ENCODE results near the gene NPW.
"Not testable (repeated sequence)": the region's sequence is repeated elsewhere in the genome, so short reads cannot be mapped to it uniquely, and the experiment has no call there.

NPW gene

GRCh38 chr16:2002406-2003230, 17.0 kb upstream of the NPW start:
- DNase-seq, result no peak

DNA sequence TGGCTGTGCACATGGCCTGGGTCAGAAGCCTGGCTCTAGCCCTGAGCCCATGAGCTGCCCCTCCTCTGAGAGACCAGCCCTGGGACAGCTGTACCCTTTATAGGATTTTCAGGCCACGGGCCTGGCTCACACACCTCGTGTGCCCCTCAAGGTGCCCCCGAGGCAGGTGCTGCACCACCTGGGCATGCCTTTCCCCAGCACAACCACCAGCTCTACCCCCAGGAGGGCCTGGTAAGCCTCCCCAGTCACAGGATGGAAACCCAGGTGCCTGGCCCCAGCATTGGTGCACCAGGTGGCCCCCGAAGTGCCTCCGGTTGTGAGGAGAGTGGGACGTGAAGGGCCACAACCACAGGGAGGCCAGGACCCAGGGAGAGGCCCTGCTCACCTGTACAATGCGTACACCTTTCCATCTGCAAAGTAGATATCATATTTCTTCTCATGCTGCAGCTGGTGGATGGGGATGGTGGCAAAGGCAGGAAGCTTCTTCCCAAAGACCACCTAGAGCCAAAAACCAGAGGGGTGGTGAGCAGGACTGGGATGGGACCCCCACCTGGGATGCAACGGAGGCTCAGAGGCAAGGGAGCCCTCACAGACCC, 16.3 kb upstream of the NPW start:
- no peak for DNase-seq

DNA sequence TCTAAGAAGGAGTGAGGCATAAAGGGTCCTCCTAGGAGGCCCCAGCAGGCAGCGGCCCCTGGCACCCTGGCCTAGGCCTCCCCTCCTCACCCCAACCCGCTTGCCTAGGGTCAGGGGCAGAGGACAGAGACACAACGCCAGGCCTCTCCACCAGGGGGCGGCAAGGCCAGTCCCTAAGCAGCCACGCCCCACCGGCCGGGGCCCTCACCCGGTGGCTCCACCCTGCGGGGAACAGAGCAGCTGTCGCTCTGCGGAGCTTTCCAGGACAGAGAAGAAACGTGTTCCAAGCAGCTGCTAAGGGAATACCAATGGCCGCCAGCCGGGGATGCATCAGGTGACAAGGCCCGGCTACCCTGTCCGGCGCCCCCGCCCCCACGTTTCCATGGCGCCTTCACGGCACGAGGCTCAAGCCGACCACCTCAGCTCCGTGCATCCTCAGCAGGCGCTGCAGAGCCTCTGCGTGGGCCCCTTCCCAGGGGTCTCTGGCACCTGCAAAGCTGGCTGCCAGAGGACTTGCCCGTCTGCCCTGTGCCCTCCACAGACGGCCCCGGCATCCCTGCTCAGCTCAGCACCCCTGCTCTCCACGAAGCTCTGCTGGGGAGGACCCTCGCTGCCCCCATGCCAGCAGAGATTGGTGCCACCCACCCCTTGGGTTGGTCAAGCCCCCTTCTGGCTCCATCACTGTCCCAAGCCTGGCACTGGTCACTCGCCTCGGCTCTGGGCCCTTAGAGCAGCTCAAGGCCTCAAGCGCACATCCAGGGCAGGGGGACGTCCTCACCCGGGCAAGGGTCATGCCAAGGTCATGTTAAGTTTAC, 15.6 kb upstream of the NPW start:
- peak; percentile 82 to 84 for DNase-seq

DNA sequence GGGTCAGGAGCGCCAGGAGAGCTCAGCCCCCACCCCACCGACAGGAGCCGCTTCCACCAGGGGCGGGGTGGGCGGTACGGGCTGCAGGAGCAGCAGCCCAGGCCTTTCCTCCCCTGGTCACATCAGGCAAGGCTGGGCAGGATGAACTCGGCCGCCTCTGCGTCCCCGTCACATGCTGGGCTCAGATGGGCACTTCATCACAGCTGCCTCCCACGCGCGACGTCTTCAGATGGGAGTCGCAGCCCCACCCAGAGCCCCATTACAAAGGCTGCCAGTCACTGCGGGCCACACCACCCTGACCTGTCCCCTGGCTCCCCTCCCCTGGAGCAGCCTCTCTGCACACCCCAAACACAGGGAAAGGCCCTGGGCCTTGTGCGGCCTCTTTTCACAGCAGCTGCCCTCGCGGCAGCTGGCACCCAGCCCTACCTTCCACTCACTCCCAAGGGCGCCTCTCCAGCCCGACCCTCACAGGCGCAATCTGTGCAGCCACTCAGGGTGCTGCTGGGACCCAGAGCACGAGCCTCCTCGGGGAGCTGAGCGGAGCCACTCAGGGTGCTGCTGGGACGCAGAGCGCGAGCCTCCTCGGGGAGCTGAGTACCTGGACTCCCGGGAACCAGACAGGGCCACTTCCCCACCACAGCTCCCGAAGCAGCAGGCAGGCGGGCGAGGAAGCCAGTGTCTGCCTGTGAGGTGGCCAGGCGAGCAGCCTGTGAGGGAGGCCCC, 14.6 kb upstream of the NPW start:
- no peak for DNase-seq

GRCh38 chr16:2005646-2006045, 13.9 kb upstream of the NPW start:
- DNase-seq, result no peak

DNA sequence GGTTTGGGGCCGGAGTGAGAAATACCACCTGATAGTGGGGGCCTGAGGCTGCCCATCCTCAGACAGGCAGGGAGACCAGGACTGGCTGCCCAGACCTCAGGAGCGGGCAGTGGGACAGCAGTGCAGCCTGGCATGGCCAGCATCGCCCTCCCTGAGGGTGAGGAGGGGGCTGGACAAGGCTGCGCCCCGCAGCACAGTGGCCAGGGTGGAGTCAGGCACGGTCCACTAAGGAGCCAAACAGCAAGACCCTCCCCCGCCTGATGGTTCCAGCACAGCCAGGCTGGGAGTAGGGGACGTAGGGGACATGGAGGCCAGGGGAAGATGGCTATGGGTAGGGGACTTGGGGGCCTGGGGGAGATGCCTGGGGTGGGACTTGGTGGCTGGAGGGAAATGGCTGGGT, 13.3 kb upstream of the NPW start:
- DNase-seq, result no peak

DNA sequence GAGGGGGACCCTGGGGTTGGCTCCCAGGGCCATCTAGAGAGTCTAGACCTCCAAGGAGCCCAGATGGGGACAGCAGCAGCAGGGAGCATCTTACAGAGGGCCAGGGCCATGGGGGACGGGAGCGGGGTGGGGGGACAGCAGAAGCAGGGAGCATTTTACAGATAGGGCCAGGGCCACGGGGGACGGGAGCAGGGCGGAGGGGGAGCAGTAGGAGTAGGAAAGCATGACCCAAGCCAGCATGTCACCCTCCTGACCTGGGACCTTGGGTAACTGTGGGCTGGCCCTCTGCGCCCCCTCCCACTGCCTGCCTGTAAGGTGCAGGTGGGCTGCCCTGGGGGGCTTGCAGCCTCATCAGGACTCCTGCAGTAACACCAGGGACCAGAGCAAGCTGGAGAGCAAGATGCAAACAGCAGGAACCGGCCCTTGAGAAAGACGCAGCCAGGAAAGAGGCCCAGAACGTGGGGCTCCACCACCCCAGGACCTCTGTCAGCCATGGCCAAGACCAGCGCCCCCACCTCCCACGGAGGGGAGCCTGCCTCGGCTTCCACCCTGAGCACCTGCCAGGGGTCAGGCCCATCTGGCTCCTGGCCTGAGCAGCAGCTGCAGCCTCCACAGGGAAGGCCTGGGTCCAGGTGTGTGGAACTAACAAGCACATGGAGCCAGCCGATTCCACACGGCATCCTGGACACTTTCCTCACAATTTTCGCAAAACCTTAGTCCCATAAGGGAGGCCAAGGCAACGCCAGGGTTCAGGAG, 12.3 kb upstream of the NPW start:
- no peak for DNase-seq

- no peak for DNase-seq
These were observed 11.5 kb upstream of the NPW start for GRCh38 chr16:2008009-2008526.

- no peak for DNase-seq
These were observed 10.9 kb upstream of the NPW start for GRCh38 chr16:2008631-2009163.

GRCh38 chr16:2009164-2009711, 10.3 kb upstream of the NPW start:
- DNase-seq, result no peak

- peak; percentile 58 to 69 for DNase-seq
These were observed 9.6 kb upstream of the NPW start, which contains the start of gene ZNF598 for GRCh38 chr16:2009791-2010510. ZNF598 (minus strand) TSS chr16:2009821.

GRCh38 chr16:2011726-2012125, 7.9 kb upstream of the NPW start:
- DNase-seq, result not testable (repeated sequence)

DNA sequence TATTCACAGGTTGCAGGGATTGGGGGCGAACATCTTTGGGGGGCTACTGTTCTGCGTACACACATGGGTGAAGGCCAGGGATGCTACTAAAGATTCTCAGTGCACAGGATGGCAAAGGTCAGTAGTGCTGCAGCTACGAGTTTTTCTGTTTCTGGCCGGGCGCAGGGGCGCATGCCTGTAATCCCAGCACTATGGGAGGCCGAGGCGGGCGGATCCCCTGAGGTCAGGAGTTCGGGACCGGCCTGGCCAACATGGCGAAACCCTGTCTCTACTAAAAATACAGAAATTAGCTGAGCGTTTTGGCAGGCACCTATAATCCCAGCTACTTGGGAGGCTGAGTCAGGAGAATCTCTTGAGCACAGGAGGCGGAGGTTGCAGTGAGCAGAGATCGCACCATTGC, 6.1 kb upstream of the NPW start:
- DNase-seq, result no peak

DNA sequence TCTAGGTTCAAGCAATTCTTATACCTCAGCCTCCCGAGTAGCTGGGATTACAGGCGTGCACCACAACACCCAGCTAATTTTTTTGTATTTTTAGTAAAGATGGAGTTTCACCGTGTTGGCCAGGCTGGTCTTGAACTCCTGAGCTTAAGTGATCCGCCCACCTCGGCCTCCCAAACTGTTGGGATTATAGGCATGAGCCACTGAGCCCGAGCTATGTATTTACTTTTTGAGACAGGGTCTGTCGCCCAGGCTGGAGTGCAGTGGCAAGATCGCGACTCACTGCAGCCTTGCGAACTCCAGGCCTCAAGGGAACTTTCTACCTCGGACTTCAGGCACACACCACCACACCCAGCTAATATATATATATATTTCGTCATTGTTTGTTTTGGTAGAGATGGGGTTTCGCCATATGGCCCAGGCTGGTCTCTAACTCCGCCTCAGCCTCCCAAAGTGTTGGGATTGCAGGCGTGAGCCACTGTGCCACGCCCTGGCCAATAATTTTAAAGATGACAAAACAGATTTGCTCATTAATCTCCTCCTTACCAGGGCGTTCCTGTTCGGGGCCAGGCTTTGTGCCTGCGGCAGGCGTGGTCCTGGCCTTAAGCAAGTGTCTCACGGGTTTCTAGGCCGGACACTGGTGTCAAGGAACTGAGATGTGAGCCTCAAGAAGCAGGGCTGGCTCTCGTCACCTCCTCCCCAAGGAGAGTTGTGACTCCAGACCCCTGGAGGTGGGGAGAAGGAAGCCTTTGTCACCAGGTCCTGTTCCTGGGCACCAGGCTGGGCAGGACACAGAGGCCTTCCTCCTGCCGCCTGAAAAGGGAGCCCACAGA, 4.3 kb upstream of the NPW start:
- no peak for DNase-seq

DNA sequence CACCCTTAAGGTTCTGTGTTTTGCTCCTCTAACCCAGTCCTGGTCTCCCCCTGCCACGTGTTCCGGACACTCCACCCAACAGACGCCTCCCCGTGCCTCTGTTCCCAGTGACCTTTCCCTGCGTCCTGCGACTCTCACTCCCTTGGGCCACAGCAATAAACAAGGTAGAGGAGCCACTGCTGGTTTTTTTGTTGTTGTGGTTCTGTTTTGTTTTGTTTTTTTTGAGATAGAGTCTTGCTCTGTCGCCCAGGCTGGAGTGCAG, 3.7 kb upstream of the NPW start:
- DNase-seq, result no peak

DNA sequence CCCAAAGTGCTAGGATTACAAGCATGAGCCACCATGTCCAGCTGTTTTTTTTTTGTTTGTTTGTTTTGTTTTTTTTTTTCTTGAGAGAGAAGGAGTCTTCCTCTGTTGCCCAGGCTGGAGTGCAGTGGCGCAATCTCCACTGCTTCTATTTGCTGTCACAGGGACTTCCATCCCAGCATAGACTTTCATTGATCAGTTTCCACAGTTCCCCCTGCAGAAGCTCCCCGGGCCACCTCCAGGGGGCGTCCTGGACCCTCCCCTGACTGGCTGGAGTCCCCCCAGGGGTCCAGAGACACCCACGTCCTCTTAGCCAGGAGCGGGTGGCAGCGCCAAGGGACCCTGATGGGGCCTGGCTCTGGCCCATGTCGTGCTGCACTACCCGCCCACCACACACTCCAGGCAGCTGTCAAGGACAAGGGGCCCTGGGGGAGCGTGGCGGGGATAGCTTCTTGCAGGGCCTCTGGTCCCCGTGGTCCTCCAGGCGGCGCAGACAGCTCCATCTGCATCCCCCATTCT, 3.1 kb upstream of the NPW start:
- DNase-seq, result no peak

- DNase-seq, result no peak
These were observed 591 bp downstream of the NPW start for GRCh38 chr16:2019921-2020831.

- DNase-seq, result no peak
These were observed 3.1 kb downstream of the NPW start for GRCh38 chr16:2022723-2023091.

All from activated CD4-positive, alpha-beta T cell treated with anti-CD3 and anti-CD28 coated beads, Interleukin-2, amount 50 U/mL, for 4 hours (primary cell).